Activated CD8-positive, alpha-beta memory T cell treated with anti-CD3 and anti-CD28 coated beads for 4 hours (primary cell): ENCODE measurements around the gene HAGH.

Source experiments
- DNase-seq, 2 donors: peaks; one replicate each; pipeline ENCODE4 v3.0.0-alpha.2; 2020; ENCODE audit warnings: low read depth in 2 of 2

HAGH gene

GRCh38 chr16:1786242-1787055 is 40.2 kb downstream of the HAGH start:
- DNase-seq: no peak

- no peak for DNase-seq
Observed at GRCh38 chr16:1785846-1786170, 40.8 kb downstream of the HAGH start.

- DNase-seq: no peak
Observed at GRCh38 chr16:1784977-1785845, 41.4 kb downstream of the HAGH start.

- DNase-seq: peak; percentile 91 to 97
Observed at GRCh38 chr16:1782408-1783264, 44.0 kb downstream of the HAGH start, which contains the start of the genes NUBP2 and SPSB3. TSS of gene NUBP2 (plus strand) at chr16:1782960. CDS start at chr16:1783021, 61 bp downstream. TSS of gene SPSB3 (minus strand) at chr16:1782571. CDS start at chr16:1781483, 1,088 bp downstream.

- DNase-seq: no peak
Observed at GRCh38 chr16:1781758-1782407, 44.7 kb downstream of the HAGH start.

GRCh38 chr16:1781254-1781653 is 45.4 kb downstream of the HAGH start:
- DNase-seq: no peak

GRCh38 chr16:1780677-1781072 is 46.0 kb downstream of the HAGH start:
- DNase-seq: no peak

- no peak for DNase-seq
Observed at GRCh38 chr16:1779741-1780676, 46.6 kb downstream of the HAGH start.

- DNase-seq: no peak
Observed at GRCh38 chr16:1779234-1779701, 47.4 kb downstream of the HAGH start.

- DNase-seq: no peak
Observed at GRCh38 chr16:1778200-1779179, 48.1 kb downstream of the HAGH start.

- no peak for DNase-seq
Observed at GRCh38 chr16:1777375-1778199, 49.0 kb downstream of the HAGH start.

GRCh38 chr16:1776991-1777374 is 49.6 kb downstream of the HAGH start:
- DNase-seq: no peak

- DNase-seq: no peak
Observed at GRCh38 chr16:1776672-1776955, 50.0 kb downstream of the HAGH start.

- no peak for DNase-seq
Observed at GRCh38 chr16:1775846-1776671, 50.6 kb downstream of the HAGH start.

- no peak for DNase-seq
Observed at GRCh38 chr16:1775006-1775845, 51.4 kb downstream of the HAGH start.

- DNase-seq: no peak
Observed at GRCh38 chr16:1774448-1774780, 52.2 kb downstream of the HAGH start.
